GM06990 (cell line): ENCODE measurements around the gene SLC35F3.

Experiments
- DNase-seq: peaks from one replicate; pipeline ENCODE4 v3.0.0-alpha.2; 2011; ENCODE audit not compliant: insufficient read length; ENCODE audit errors: extremely low read depth
- H3K27me3 ChIP-seq: replicated peaks from 2 replicates; pipeline ENCODE4 v1.6.0; 2011; ENCODE audit warnings: low read length; ENCODE audit not compliant: control insufficient read depth, insufficient read depth
- H3K36me3 ChIP-seq: 2 replicates; pipeline ENCODE4 v1.5.1; 2011; ENCODE audit warnings: low read length; ENCODE audit not compliant: control insufficient read depth, insufficient read depth
- H3K4me3 ChIP-seq: replicated peaks from 2 replicates; pipeline ENCODE4 v1.5.1; 2011; ENCODE audit warnings: low read depth, mild to moderate bottlenecking, control low read depth, low read length
- CTCF ChIP-seq: IDR thresholded peaks from 2 replicates; pipeline ENCODE4 v1.5.1; 2011; ENCODE audit warnings: low read length, control low read depth, mild to moderate bottlenecking, inconsistent platforms; ENCODE audit not compliant: insufficient read depth, poor library complexity, severe bottlenecking

Gene SLC35F3

GRCh38 chr1:233905416-233906051, 1.1 kb downstream of the SLC35F3 start:
- no peaks in the 10 kb centered on the region; the same call in 1 of the 2 replicates for H3K27me3 ChIP-seq
- no peak for TF ChIP-seq CTCF
- peak; percentile 12 for DNase-seq

GRCh38 chr1:233907151-233907550, 2.7 kb downstream of the SLC35F3 start:
- no peak for DNase-seq
- no peaks in the 10 kb centered on the region for H3K36me3 ChIP-seq
- no peaks in the 10 kb centered on the region; the same call in 1 of the 2 replicates for H3K27me3 ChIP-seq
- TF ChIP-seq CTCF: no peak
- no peak overlapping the region for H3K4me3 ChIP-seq

More at GRCh38 chr1:233905416-233906051, 1.1 kb downstream of the SLC35F3 start:
- Histone ChIP-seq H3K4me3 (no peak overlapping the region), H3K36me3 (no peaks in the 10 kb centered on the region)

- no peaks in the 10 kb centered on the region; the same call in 1 of the 2 replicates for H3K27me3 ChIP-seq
- H3K36me3 ChIP-seq: no peaks in the 10 kb centered on the region
- no peak overlapping the region for H3K4me3 ChIP-seq
- no peak for DNase-seq
- no peak for TF ChIP-seq CTCF
These were observed 3.6 kb downstream of the SLC35F3 start for GRCh38 chr1:233908092-233908491.

- H3K36me3 ChIP-seq: no peaks in the 10 kb centered on the region
- no peak for DNase-seq
- no peaks in the 10 kb centered on the region; the same call in 1 of the 2 replicates for H3K27me3 ChIP-seq
- TF ChIP-seq CTCF: no peak
- H3K4me3 ChIP-seq: no peak overlapping the region
These were observed 4.7 kb downstream of the SLC35F3 start for GRCh38 chr1:233909195-233909594.

- Histone ChIP-seq H3K36me3 (no peaks in the 10 kb centered on the region), H3K4me3 (no peak overlapping the region), H3K27me3 (no peaks in the 10 kb centered on the region)
- DNase-seq: no peak
- no peak for TF ChIP-seq CTCF
These were observed 8.0 kb downstream of the SLC35F3 start for GRCh38 chr1:233912447-233912846.

GRCh38 chr1:233912909-233913308, 8.4 kb downstream of the SLC35F3 start:
- Histone ChIP-seq H3K27me3 (no peaks in the 10 kb centered on the region), H3K36me3 (no peaks in the 10 kb centered on the region), H3K4me3 (no peak overlapping the region)
- no peak for TF ChIP-seq CTCF
- no peak for DNase-seq
